Ovary (tissue), 9 donors: ENCODE data around the gene PARP3. TPM values are rescaled to one million over a fixed set of nuclear protein-coding genes. Genes with fewer than 3 reads are reported as not detected.

Experiments
- DNase-seq, 5 donors: peaks; one replicate each; pipeline ENCODE4 v3.0.0-alpha.2; 2019 to 2020
- H3K27ac ChIP-seq, 2 donors: fragments of 200-600 bp; one replicate each; pipeline versions ENCODE4 v1.5.1 to v1.8.0; 2019 to 2022
- H3K27me3 ChIP-seq: fragments of 200-600 bp; one replicate; pipeline ENCODE4 v1.8.0; 2022
- H3K36me3 ChIP-seq: fragments of 200-600 bp; sonication (generic); one replicate; pipeline ENCODE4 v1.5.1; 2019
- H3K4me1 ChIP-seq: one replicate; pipeline ENCODE4 v1.8.1; 2013; ENCODE audit warnings: mild to moderate bottlenecking, moderate library complexity; ENCODE audit not compliant: insufficient read depth
- H3K4me3 ChIP-seq: fragments of 200-600 bp; sonication (generic); one replicate; pipeline ENCODE4 v1.5.1; 2017
- H3K9me3 ChIP-seq, 2 donors: fragments of 200-600 bp in 1 of 2; sonication (generic) in 1 of 2; one replicate each; pipeline versions ENCODE4 v1.5.1 to v1.8.1; 2013 to 2019; ENCODE audit warnings: mild to moderate bottlenecking in 1 of 2, moderate library complexity in 1 of 2
- CTCF ChIP-seq, 3 donors: fragments of 450-650 bp in 2 of 3; fragments of 200-600 bp in 1 of 3; IDR thresholded peaks; one replicate each; pipeline versions ENCODE4 v1.5.1 to v1.8.0; 2016 to 2022; ENCODE audit warnings: antibody characterized with exemption in 3 of 3, mild to moderate bottlenecking in 1 of 3
- EP300 ChIP-seq: sonication (generic); formaldehyde crosslinking; IDR thresholded peaks from one replicate; pipeline ENCODE4 v1.6.1; 2017; ENCODE audit warnings: antibody characterized with exemption
- POLR2A ChIP-seq: fragments of 450-650 bp; IDR thresholded peaks from one replicate; pipeline ENCODE4 v1.6.1; 2017; ENCODE audit warnings: antibody characterized with exemption, mild to moderate bottlenecking, moderate library complexity
- WGBS, 3 donors: extraction: QIAGEN DNeasy Blood & Tissue Kit in 1 of 3; methylation state at CpG; one replicate each; pipeline versions ENCODE4 v1.1.5 to v1.1.7; 2013 to 2017; 5-methylcytosine and 5-hydroxymethylcytosine counted together
- intact Hi-C, 4 donors: fragments of 100-400 bp; cut with DNase I; formaldehyde crosslinking; loops; one replicate each; pipeline versions ENCODE4 v1.11.0 to v1.15.1; 2022 to 2023
- polyA plus RNA-seq, 2 donors: library from polyadenylated mRNA; stranded (reverse); fragments of 200-250 nt in 1 of 2; fragments of 350-450 nt in 1 of 2; fragmentation: Illumina TruSeq in 1 of 2; extraction: RNeasy Lipid Tissue Mini Kit (QIAGEN cat#74804) in 1 of 2; gene quantifications; one replicate each; pipeline ENCODE4 v1.2.3, GENCODE V29; 2013 to 2014
- total RNA-seq, 7 donors: library from RNA; depleted of rRNA in 2 of 7; stranded (reverse); fragments of >200 nt in 2 of 7; fragmentation: NEBNext Ultra II Directional in 3 of 7; extraction: Animal tissue kit (Norgen Biotek cat#: 25700) in 3 of 7; gene quantifications; one replicate each; pipeline versions ENCODE4 v1.1.0 to v1.2.4, GENCODE V29; 2016 to 2023
- donor health status: DM: no; HTN: no; CAD: no; lungs with moderate emphysema.
- donor health status: DM: no; HTN: no; CAD: no.
- donor health status: Bipolar disorder and iron deficiency.
- donor health status: DM: yes; HTN: yes; CAD: no.
- donor health status: DM: no; HTN: no; CAD: no.
- donor health status: DM: yes; HTN: yes; CAD: no.

Gene PARP3
- total and polyA plus RNA-seq, 9 donors: 8.2 to 19.4 (median 11.0) TPM

GRCh38 chr3:51933471-51934138 is 8.6 kb upstream of the PARP3 start:
- intact Hi-C loops: no loop called here
- WGBS, 3 donors: 90 to 92% (median 91%) methylated on average over 13 of the region's 13 CpGs
- H3K4me3 ChIP-seq: no peak overlapping the region
- no peaks in the 10 kb centered on the region for H3K36me3 ChIP-seq
- TF ChIP-seq EP300 (no peak), CTCF (IDR thresholded peaks at IDR 0.05) (no peak)
- H3K9me3 ChIP-seq: no peaks in the 10 kb centered on the region
- H3K27me3 ChIP-seq: no peaks in the 10 kb centered on the region
- DNase-seq: no peak
- H3K4me1 ChIP-seq: no peaks in the 10 kb centered on the region
- no peak overlapping the region for H3K27ac ChIP-seq

DNA sequence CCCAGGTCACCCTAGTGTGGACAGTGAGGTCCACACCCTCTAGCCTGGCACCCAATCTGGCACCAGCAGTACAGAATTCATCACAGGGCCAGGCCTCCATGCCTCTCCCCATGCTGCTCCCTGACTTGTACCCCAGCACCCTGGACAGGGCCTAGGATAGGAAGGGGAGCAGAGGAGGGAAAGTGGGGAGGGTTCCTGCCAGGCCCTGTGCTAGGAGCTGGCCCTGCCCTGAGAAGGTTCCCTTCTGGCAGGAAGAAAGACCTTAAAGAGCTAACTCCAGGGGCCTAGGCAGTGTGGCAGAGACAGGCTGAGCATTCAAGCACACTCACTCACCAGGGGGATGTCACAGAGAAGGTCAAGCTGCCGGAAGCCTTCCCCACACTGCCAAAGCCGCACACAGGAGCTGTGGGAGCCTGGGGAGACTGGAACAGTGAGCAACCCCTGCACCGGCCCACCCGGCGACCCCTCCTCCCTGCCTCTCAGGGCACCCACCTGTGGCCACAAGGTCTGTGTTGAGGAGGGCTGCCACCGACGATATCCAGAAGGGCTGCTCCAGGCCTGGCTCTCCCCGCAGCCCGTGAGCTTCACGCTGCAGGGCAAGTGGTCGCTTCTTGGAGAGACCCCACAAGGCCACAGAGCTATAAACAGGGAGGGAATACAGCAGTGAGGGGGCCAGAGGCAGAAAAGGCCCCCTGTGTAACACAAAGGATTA is 7.9 kb upstream of the PARP3 start:
- H3K9me3 ChIP-seq: no peaks in the 10 kb centered on the region
- no peak for DNase-seq
- 90 to 91% (median 90%) methylated on average over 9 to 11 of the region's 11 CpGs for WGBS, 3 donors
- no peaks in the 10 kb centered on the region for H3K4me1 ChIP-seq
- no peak overlapping the region for H3K27ac ChIP-seq
- no peaks in the 10 kb centered on the region for H3K36me3 ChIP-seq
- H3K4me3 ChIP-seq: no peak overlapping the region
- H3K27me3 ChIP-seq: no peaks in the 10 kb centered on the region
- intact Hi-C loops: no loop called here
- TF ChIP-seq POLR2A: no peak
- TF ChIP-seq CTCF (IDR thresholded peaks at IDR 0.05): no peak
- no peak for TF ChIP-seq EP300

GRCh38 chr3:51934991-51935885 is 6.9 kb upstream of the PARP3 start:
- no peak for DNase-seq
- no peaks in the 10 kb centered on the region for H3K36me3 ChIP-seq
- no peaks in the 10 kb centered on the region for H3K27me3 ChIP-seq
- no peak overlapping the region for H3K27ac ChIP-seq
- intact Hi-C loops: no loop called here
- H3K4me3 ChIP-seq: no peak overlapping the region
- H3K4me1 ChIP-seq: no peaks in the 10 kb centered on the region
- no peaks in the 10 kb centered on the region for H3K9me3 ChIP-seq
- WGBS, 3 donors: 88 to 90% (median 89%) methylated on average over 28 of the region's 28 CpGs
- TF ChIP-seq EP300: no peak
- TF ChIP-seq CTCF (IDR thresholded peaks at IDR 0.05): no peak
- no peak for TF ChIP-seq POLR2A

- WGBS, 3 donors: 94 to 95% (median 95%) methylated on average over 25 of the region's 25 CpGs
Observed at GRCh38 chr3:51935886-51936755, 6.0 kb upstream of the PARP3 start.

More at GRCh38 chr3:51935886-51936755, 6.0 kb upstream of the PARP3 start:
- peaks cover 4% of the 10 kb centered on the region for H3K4me1 ChIP-seq
- H3K9me3 ChIP-seq: no peaks in the 10 kb centered on the region
- no peaks in the 10 kb centered on the region for H3K36me3 ChIP-seq
- no peak overlapping the region for H3K27ac ChIP-seq
- no peak for TF ChIP-seq CTCF (IDR thresholded peaks at IDR 0.05)
- TF ChIP-seq EP300: no peak
- TF ChIP-seq POLR2A: no peak
- H3K4me3 ChIP-seq: no peak overlapping the region
- H3K27me3 ChIP-seq: no peaks in the 10 kb centered on the region
- peak in 1 of 5 donors; percentile 12 for DNase-seq
- intact Hi-C loops: no loop called here
